CD1c-positive myeloid dendritic cell (primary cell): Measurements from ENCODE around the gene ZNF467.

Experiments
- DNase-seq: peaks from one replicate; pipeline ENCODE4 v3.0.0-alpha.2; 2016; ENCODE audit errors: extremely low spot score

Gene ZNF467

GRCh38 chr7:149750122-149750845 lies 23.1 kb downstream of the ZNF467 start:
- no peak for DNase-seq

DNA sequence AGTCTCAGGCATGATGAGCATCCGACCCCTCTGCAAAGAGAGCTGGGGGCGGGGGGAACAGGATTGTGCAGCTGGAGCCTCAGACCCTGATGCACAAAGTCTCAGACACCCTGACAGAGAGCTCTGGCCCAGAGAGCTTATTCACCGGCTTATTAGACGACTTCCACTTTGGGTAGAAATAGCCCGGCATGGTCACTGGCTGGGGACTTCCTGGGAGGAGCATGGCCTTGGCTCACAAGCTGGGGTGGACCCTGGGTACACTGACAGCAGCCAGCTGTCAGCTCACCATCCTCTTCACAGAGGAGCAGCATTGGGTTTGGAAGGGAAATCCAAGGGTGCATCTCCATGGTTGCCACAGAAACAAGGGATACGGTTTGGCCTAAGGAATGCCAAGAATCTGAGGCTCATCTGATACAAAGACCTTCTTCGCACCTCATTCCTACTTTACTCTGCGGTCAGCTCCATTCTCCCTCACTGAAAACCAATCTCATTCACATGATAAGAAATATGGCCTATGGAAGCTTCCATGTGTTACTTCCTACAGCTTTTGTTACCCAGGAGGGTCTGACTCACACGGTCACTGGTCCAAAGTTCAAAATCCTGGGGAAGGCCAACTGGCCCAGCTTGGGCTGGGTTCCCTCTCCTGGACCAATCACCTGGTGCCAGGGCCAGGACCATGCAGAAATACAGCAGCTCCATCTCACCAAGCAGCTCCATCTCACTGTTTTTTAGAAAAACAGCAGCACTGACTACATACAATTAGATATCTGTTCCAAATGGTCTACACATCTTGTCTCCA lies 25.1 kb downstream of the ZNF467 start:
- DNase-seq = no peak

- DNase-seq = no peak
Measured at GRCh38 chr7:149743476-149744255, 29.7 kb downstream of the ZNF467 start.

- peak; percentile 67 for DNase-seq
Measured at GRCh38 chr7:149742075-149742701, 31.2 kb downstream of the ZNF467 start.

GRCh38 chr7:149741629-149742028 lies 31.8 kb downstream of the ZNF467 start:
- peak; percentile 28 for DNase-seq

DNA sequence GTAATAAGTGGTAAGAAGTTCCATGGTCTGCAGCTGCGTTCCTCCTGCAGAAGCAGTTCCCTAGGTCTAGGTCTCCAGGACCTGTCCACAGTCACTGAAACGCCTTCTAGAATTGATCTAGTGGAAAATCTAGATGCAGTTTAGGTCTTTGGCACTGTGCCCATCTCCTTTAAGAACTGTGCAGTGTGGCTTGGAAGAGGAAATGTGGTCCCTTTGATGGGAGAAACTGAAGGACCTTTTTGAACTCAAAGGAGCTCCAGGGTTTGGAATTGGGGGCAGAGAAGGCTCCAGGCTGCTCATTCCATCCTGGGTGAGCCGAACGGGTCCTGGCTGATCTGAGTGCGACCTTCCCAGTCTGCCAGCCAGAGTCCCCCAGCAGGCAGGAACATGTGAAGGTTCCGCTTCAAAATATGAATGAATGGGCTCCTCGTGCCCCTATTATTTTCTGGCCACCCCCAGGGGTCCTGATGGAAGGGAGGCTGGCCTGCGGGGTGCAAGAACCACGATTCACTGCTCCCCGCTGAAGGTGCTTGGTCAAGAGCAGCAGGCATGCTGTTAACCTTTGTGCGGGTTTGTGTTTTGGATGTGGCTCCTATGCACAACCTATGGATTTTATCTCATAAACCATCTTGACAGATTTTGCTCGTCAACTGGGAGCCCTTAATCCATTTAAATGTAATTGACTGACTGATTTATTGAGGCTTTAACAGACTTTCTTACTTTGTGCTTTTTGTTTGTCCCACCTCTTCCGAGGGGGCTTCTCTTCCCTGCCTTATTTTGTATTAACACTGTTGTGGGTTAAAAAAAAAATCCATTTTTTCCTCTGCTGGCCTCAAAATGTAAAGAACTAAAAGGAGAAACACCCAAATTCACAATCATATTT lies 36.7 kb downstream of the ZNF467 start:
- DNase-seq = no peak

GRCh38 chr7:149735779-149736477 lies 37.5 kb downstream of the ZNF467 start:
- no peak for DNase-seq

- DNase-seq = no peak
Measured at GRCh38 chr7:149735181-149735602, 38.2 kb downstream of the ZNF467 start.

DNA sequence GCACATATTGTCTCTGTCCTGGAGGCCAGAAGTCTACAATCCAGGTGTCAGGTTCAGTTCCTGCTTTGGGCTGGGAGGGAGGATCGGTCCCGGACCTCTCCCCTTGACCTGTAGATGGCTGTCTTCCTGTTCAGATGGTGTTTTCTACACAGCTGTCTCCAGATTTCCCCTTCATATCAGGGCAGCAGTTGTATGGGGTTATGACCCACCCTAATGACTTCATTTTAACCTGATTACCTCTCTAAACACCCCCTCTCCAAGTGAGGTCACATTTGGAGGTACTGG lies 38.7 kb downstream of the ZNF467 start:
- no peak for DNase-seq

GRCh38 chr7:149733924-149734790 lies 39.2 kb downstream of the ZNF467 start:
- no peak for DNase-seq

GRCh38 chr7:149733131-149733923 lies 40.1 kb downstream of the ZNF467 start:
- no peak for DNase-seq

GRCh38 chr7:149732611-149733010 lies 40.8 kb downstream of the ZNF467 start:
- no peak for DNase-seq

GRCh38 chr7:149732111-149732561 lies 41.3 kb downstream of the ZNF467 start:
- DNase-seq = no peak

- DNase-seq = no peak
Measured at GRCh38 chr7:149731207-149731955, 42.0 kb downstream of the ZNF467 start.

- DNase-seq = no peak
Measured at GRCh38 chr7:149729983-149730801, 43.2 kb downstream of the ZNF467 start.

DNA sequence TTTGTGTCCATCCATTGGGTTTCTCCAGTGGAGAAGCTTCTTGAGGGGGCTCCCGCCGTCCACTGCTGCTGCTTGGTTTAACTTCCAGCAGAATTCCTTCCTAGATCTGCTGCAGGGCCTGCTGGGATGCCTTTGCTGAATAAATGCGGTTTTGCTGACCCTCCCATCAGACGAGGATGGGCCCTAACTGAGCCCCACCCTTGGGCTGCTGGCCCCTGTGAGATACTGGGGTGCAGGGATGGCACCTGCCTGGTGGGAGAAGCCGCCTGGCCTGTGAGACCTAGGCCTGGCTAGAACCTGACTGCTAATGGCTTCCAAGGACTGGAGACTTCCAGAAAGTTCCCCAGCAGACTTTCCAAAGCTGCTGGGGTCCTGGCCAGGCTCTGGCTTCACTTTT lies 43.8 kb downstream of the ZNF467 start:
- DNase-seq = no peak
